HEK293 (cell line): Measurements from ENCODE around the gene FOXD1.

ENCODE experiments used
- GLIS2 ChIP-seq: fragments of 450-650 bp; formaldehyde crosslinking; IDR thresholded peaks from 2 replicates; pipeline ENCODE4 v1.5.1; 2016; ENCODE audit warnings: missing biosample characterization, missing genetic modification characterization
- HOXD13 ChIP-seq: sonication (generic); formaldehyde crosslinking; IDR thresholded peaks from 2 replicates; pipeline ENCODE4 v1.8.0; 2022; ENCODE audit warnings: missing genetic modification reagents, borderline replicate concordance
- OSR2 ChIP-seq: fragments of 450-650 bp; formaldehyde crosslinking; IDR thresholded peaks from 2 replicates; pipeline ENCODE4 v1.5.1; 2016; ENCODE audit warnings: missing biosample characterization, missing genetic modification characterization
- PRDM10 ChIP-seq: fragments of 450-650 bp; formaldehyde crosslinking; IDR thresholded peaks from 2 replicates; pipeline ENCODE4 v1.5.1; 2016; ENCODE audit warnings: missing biosample characterization, missing genetic modification characterization
- REPIN1 ChIP-seq: fragments of 450-650 bp; formaldehyde crosslinking; IDR thresholded peaks from 2 replicates; pipeline ENCODE4 v1.5.1; 2017; ENCODE audit warnings: missing biosample characterization, missing genetic modification characterization, low read depth
- YY1 ChIP-seq: fragments of 450-650 bp; formaldehyde crosslinking; IDR thresholded peaks from 2 replicates; pipeline ENCODE4 v1.5.1; 2018; ENCODE audit warnings: missing biosample characterization, missing genetic modification characterization
- ZBTB20 ChIP-seq: fragments of 450-650 bp; formaldehyde crosslinking; IDR thresholded peaks from 2 replicates; pipeline ENCODE4 v1.5.1; 2016; ENCODE audit warnings: missing biosample characterization, missing genetic modification characterization
- ZBTB26 ChIP-seq: fragments of 450-650 bp; formaldehyde crosslinking; optimal IDR thresholded peaks from 2 replicates; pipeline ENCODE3; 2016; ENCODE audit warnings: missing biosample characterization, mild to moderate bottlenecking, missing genetic modification characterization
- ZEB2 ChIP-seq: fragments of 450-650 bp; formaldehyde crosslinking; IDR thresholded peaks from 2 replicates; pipeline ENCODE4 v1.5.1; 2016; ENCODE audit warnings: missing biosample characterization, missing genetic modification characterization
- ZFHX2 ChIP-seq: fragments of 450-650 bp; formaldehyde crosslinking; conservative IDR thresholded peaks from 2 replicates; pipeline ENCODE4 v1.5.1; 2016; ENCODE audit warnings: missing biosample characterization, missing genetic modification characterization
- ZFP37 ChIP-seq: fragments of 450-650 bp; formaldehyde crosslinking; IDR thresholded peaks from 2 replicates; pipeline ENCODE4 v1.5.1; 2016; ENCODE audit warnings: missing biosample characterization, missing genetic modification characterization
- ZNF2 ChIP-seq: fragments of 450-650 bp; formaldehyde crosslinking; IDR thresholded peaks from 2 replicates; pipeline ENCODE4 v1.5.1; 2016; ENCODE audit warnings: missing biosample characterization, missing genetic modification characterization
- ZNF239 ChIP-seq: fragments of 450-650 bp; formaldehyde crosslinking; IDR thresholded peaks from 2 replicates; pipeline ENCODE4 v1.5.1; 2016; ENCODE audit warnings: missing biosample characterization, missing genetic modification characterization
- ZNF335 ChIP-seq: fragments of 450-650 bp; formaldehyde crosslinking; conservative IDR thresholded peaks from 2 replicates; pipeline ENCODE4 v1.5.1; 2016; ENCODE audit warnings: missing biosample characterization, missing genetic modification characterization
- ZNF350 ChIP-seq: fragments of 450-650 bp; formaldehyde crosslinking; IDR thresholded peaks from 2 replicates; pipeline ENCODE4 v1.5.0; 2017; ENCODE audit warnings: missing biosample characterization, mild to moderate bottlenecking, missing genetic modification characterization
- ZNF530 ChIP-seq: fragments of 450-650 bp; formaldehyde crosslinking; IDR thresholded peaks from 2 replicates; pipeline ENCODE4 v1.5.1; 2016; ENCODE audit warnings: low read depth, missing biosample characterization, missing genetic modification characterization
- ZNF544 ChIP-seq: fragments of 450-650 bp; formaldehyde crosslinking; IDR thresholded peaks from 2 replicates; pipeline ENCODE4 v1.5.0; 2017; ENCODE audit warnings: missing biosample characterization, missing genetic modification characterization
- ZNF548 ChIP-seq: fragments of 450-650 bp; formaldehyde crosslinking; IDR thresholded peaks from 2 replicates; pipeline ENCODE4 v1.5.1; 2016; ENCODE audit warnings: missing biosample characterization, missing genetic modification characterization
- ZNF585B ChIP-seq: fragments of 450-650 bp; formaldehyde crosslinking; IDR thresholded peaks from 2 replicates; pipeline ENCODE4 v1.5.1; 2016; ENCODE audit warnings: missing biosample characterization, missing genetic modification characterization
- ZNF600 ChIP-seq: fragments of 450-650 bp; formaldehyde crosslinking; IDR thresholded peaks from 2 replicates; pipeline ENCODE4 v1.5.1; 2016; ENCODE audit warnings: missing biosample characterization, missing genetic modification characterization
- ZNF664 ChIP-seq: fragments of 450-650 bp; formaldehyde crosslinking; IDR thresholded peaks from 2 replicates; pipeline ENCODE4 v1.5.1; 2016; ENCODE audit warnings: missing biosample characterization, missing genetic modification characterization
- ZNF670 ChIP-seq: fragments of 450-650 bp; formaldehyde crosslinking; IDR thresholded peaks from 2 replicates; pipeline ENCODE4 v1.5.1; 2016; ENCODE audit warnings: missing biosample characterization, missing genetic modification characterization, low read depth
- ZNF791 ChIP-seq: fragments of 450-650 bp; formaldehyde crosslinking; IDR thresholded peaks from 2 replicates; pipeline ENCODE4 v1.5.1; 2016; ENCODE audit warnings: missing biosample characterization, missing genetic modification characterization
- ZNF843 ChIP-seq: fragments of 450-650 bp; formaldehyde crosslinking; IDR thresholded peaks from 2 replicates; pipeline ENCODE4 v1.5.1; 2016; ENCODE audit warnings: missing biosample characterization, missing genetic modification characterization
- ZSCAN18 ChIP-seq: fragments of 450-650 bp; formaldehyde crosslinking; IDR thresholded peaks from 2 replicates; pipeline ENCODE4 v1.5.1; 2016; ENCODE audit warnings: missing biosample characterization, missing genetic modification characterization
- TF ChIP-seq, protein P1 (sequence below): fragments of 450-650 bp; formaldehyde crosslinking; IDR thresholded peaks from 2 replicates; pipeline ENCODE4 v1.5.1; 2016; ENCODE audit warnings: missing biosample characterization, missing genetic modification characterization

Gene FOXD1

DNA sequence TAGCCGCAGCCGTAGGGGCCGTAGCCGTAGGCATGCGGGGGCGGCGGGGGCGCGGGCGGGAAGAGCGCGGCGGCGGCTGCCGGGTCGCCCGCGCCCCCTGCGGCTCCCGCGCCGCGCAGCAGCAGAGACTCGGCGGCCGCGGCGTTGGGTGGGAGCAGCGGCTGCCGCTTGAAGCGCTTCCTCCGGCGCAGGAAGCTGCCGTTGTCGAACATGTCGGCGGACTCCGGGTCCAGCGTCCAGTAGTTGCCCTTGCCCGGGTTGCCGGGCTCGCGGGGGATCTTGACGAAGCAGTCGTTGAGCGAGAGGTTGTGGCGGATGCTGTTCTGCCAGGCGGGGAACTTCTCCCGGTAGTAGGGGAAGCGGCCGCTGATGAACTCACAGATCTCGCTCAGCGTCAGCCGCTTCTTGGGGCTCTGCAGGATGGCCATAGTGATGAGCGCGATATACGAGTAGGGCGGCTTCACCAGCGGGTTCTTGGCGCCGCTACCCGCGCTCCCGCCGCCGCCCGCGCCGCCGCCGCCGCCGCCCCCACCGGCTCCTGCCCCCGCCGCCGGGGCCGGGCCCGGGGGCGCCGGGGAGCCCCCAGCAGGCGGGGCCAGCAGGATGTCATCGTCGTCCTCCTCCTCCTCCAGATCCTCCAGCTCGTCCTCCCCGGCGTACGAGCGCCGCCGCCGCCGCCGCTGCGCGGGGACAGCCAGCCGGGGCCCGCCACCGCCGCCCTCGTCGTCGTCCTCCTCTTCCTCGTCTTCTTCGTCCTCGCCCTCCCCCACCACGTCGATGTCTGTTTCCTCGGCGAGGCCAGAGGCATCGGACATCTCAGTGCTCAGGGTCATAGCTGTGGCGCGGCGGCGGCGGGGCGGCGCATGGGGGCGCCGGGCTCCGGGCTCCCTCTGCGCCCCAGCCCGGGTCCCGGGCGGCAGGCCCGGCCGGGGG lies 781 bp downstream of the FOXD1 start (continued):
- TF ChIP-seq ZFHX2 (tag by site-specific recombination) (0 out of 2 replicates have a peak, but pooled peaks have one; percentile 4), ZEB2 (peak; percentile 57), ZNF585B (no peak), ZNF600 (tag by site-specific recombination) (peak; percentile 73), HOXD13 (no peak), REPIN1 (tag by site-specific recombination) (no peak), ZNF350 (no peak), ZNF670 (no peak), GLIS2 (peak; percentile 34; the same call in 1 of the 2 replicates), ZNF664 (tag by site-specific recombination) (no peak), YY1 (tag by site-specific recombination) (0 out of 2 replicates have a peak, but pooled peaks have one; percentile 14), ZNF530 (tag by site-specific recombination) (no peak), ZNF548 (tag by site-specific recombination) (no peak), OSR2 (tag by site-specific recombination) (no peak), PRDM10 (no peak), ZBTB20 (tag by site-specific recombination) (peak; percentile 73; the same call in 1 of the 2 replicates), ZNF335 (tag by site-specific recombination) (0 out of 2 replicates have a peak, but pooled peaks have one; percentile 7), ZNF239 (tag by site-specific recombination) (no peak), ZFP37 (tag by site-specific recombination) (peak; percentile 23; the same call in 1 of the 2 replicates), ZNF843 (tag by site-specific recombination) (no peak), ZNF791 (tag by site-specific recombination) (no peak), ZBTB26 (tag by site-specific recombination) (peak; percentile 50), ZSCAN18 (tag by site-specific recombination) (no peak), ZNF2 (tag by site-specific recombination) (0 out of 2 replicates have a peak, but pooled peaks have one; percentile 20), ZNF544 (tag by site-specific recombination) (no peak)
- TF ChIP-seq, protein P1, sequence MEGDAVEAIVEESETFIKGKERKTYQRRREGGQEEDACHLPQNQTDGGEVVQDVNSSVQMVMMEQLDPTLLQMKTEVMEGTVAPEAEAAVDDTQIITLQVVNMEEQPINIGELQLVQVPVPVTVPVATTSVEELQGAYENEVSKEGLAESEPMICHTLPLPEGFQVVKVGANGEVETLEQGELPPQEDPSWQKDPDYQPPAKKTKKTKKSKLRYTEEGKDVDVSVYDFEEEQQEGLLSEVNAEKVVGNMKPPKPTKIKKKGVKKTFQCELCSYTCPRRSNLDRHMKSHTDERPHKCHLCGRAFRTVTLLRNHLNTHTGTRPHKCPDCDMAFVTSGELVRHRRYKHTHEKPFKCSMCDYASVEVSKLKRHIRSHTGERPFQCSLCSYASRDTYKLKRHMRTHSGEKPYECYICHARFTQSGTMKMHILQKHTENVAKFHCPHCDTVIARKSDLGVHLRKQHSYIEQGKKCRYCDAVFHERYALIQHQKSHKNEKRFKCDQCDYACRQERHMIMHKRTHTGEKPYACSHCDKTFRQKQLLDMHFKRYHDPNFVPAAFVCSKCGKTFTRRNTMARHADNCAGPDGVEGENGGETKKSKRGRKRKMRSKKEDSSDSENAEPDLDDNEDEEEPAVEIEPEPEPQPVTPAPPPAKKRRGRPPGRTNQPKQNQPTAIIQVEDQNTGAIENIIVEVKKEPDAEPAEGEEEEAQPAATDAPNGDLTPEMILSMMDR: peak; percentile 25; the same call in 1 of the 2 replicates
- TF ChIP-seq, all 188 proteins: peak for 16
